Anterior cingulate cortex (tissue), 58 donors: ENCODE results near the gene GNA14.
"Not testable (repeated sequence)": the region's sequence is repeated elsewhere in the genome, so short reads cannot be mapped to it uniquely, and the experiment has no call there.

Source experiments
- DNase-seq, 58 donors: peaks; one replicate each; lab custom pipeline; 2025; lab: John Stamatoyannopoulos, UW

The GNA14 gene

GRCh38 chr9:77426712-77427111 is 221.4 kb downstream of the GNA14 start:
- no peak for DNase-seq

- no peak for DNase-seq
Measured at GRCh38 chr9:77424993-77425392, 223.1 kb downstream of the GNA14 start.

- no peak for DNase-seq
Measured at GRCh38 chr9:77423841-77424240, 224.3 kb downstream of the GNA14 start.

GRCh38 chr9:77422969-77423368 is 225.2 kb downstream of the GNA14 start:
- DNase-seq, result no peak

- DNase-seq, result no peak
Measured at GRCh38 chr9:77421506-77422265, 226.4 kb downstream of the GNA14 start.

- DNase-seq, result no peak
Measured at GRCh38 chr9:77420641-77421040, 227.5 kb downstream of the GNA14 start.

GRCh38 chr9:77418226-77418625 is 229.9 kb downstream of the GNA14 start:
- DNase-seq, result no peak

GRCh38 chr9:77417566-77417965 is 230.6 kb downstream of the GNA14 start:
- DNase-seq, result no peak

- not testable (repeated sequence) for DNase-seq
Measured at GRCh38 chr9:77408521-77408920, 239.6 kb downstream of the GNA14 start.

- no peak for DNase-seq
Measured at GRCh38 chr9:77403239-77403638, 244.9 kb downstream of the GNA14 start.

GRCh38 chr9:77402286-77402685 is 245.8 kb downstream of the GNA14 start:
- DNase-seq, result no peak

GRCh38 chr9:77399964-77400363 is 248.2 kb downstream of the GNA14 start:
- DNase-seq, result no peak

GRCh38 chr9:77398581-77398980 is 249.5 kb downstream of the GNA14 start:
- not testable (repeated sequence) for DNase-seq

- no peak for DNase-seq
Measured at GRCh38 chr9:77392328-77392727, 255.8 kb downstream of the GNA14 start.

- DNase-seq, result no peak
Measured at GRCh38 chr9:77391834-77392233, 256.3 kb downstream of the GNA14 start.

- no peak for DNase-seq
Measured at GRCh38 chr9:77386187-77386586, 261.9 kb downstream of the GNA14 start.

- DNase-seq, result no peak
Measured at GRCh38 chr9:77384406-77384805, 263.7 kb downstream of the GNA14 start.

GRCh38 chr9:77375956-77376532 is 272.1 kb downstream of the GNA14 start:
- DNase-seq, result no peak

- DNase-seq, result no peak
Measured at GRCh38 chr9:77374266-77374665, 273.9 kb downstream of the GNA14 start.
